ENCODE results near the gene CGB5.
"Not testable (repeated sequence)": the region's sequence is repeated elsewhere in the genome, so short reads cannot be mapped to it uniquely, and the experiment has no call there.

Gene CGB5

DNA sequence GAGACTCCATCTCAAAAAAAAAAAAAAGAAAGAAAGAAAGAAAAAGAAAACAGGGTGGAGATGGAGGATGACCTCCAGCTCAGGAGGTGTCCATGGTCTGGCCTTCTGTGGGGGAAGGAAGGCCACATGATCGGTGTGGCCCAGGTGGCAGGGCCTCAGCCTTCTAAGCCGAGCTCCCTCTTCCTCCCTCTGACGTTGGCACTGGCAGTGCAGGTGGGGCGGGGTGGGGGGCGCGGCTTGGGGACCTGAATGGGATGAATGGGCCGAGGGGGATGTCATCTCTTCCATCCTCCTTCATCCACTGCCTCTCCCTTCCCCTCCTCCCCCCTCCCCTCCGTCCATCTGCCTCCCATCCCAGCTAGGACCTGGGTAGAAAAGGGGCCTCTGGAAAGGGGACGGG, 3.9 kb upstream of the CGB5 start:
- TF ChIP-seq, protein P1, sequence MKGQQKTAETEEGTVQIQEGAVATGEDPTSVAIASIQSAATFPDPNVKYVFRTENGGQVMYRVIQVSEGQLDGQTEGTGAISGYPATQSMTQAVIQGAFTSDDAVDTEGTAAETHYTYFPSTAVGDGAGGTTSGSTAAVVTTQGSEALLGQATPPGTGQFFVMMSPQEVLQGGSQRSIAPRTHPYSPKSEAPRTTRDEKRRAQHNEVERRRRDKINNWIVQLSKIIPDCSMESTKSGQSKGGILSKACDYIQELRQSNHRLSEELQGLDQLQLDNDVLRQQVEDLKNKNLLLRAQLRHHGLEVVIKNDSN (IDR thresholded peaks at IDR 0.05): 0 out of 2 replicates have a peak, but pooled peaks have one; percentile 16

- TF ChIP-seq TAF1 (IDR thresholded peaks at IDR 0.05; ENCODE audit: low read depth) (no peak), EP300 (IDR thresholded peaks at IDR 0.05; ENCODE audit: borderline replicate concordance) (peak; percentile 39; the same call in 1 of the 2 replicates), RAD21 (IDR thresholded peaks at IDR 0.05; ENCODE audit: low read depth) (no peak), TCF12 (IDR thresholded peaks at IDR 0.05; ENCODE audit: low read depth) (peak; percentile 69), ZBTB7A (IDR thresholded peaks at IDR 0.05; ENCODE audit: low read depth) (peak; percentile 56; the same call in 1 of the 2 replicates), CREB1 (IDR thresholded peaks at IDR 0.05; ENCODE audit: low read depth) (no peak), CEBPB (IDR thresholded peaks at IDR 0.05) (no peak), EGR1 (IDR thresholded peaks at IDR 0.05) (no peak), NFIC (IDR thresholded peaks at IDR 0.05) (0 out of 2 replicates have a peak, but pooled peaks have one; percentile 26), REST (IDR thresholded peaks at IDR 0.05; ENCODE audit: low read depth) (no peak), TEAD4 (IDR thresholded peaks at IDR 0.05) (peak; percentile 16; the same call in 1 of the 2 replicates), FOXM1 (IDR thresholded peaks at IDR 0.05; ENCODE audit: borderline replicate concordance, low read depth) (no peak), YY1 (IDR thresholded peaks at IDR 0.05; ENCODE audit: low read depth) (no peak)
- TF ChIP-seq, protein P1 (IDR thresholded peaks at IDR 0.05): no peak
- TF ChIP-seq, protein P2, sequence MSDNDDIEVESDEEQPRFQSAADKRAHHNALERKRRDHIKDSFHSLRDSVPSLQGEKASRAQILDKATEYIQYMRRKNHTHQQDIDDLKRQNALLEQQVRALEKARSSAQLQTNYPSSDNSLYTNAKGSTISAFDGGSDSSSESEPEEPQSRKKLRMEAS (IDR thresholded peaks at IDR 0.05): peak; percentile 28; the same call in 1 of the 2 replicates
These were observed 1.5 kb upstream of the CGB5 start for GRCh38 chr19:49042177-49042576.

- not testable (repeated sequence) for TF ChIP-seq CEBPB (IDR thresholded peaks at IDR 0.05); CREB1 (IDR thresholded peaks at IDR 0.05; ENCODE audit: low read depth)
- TF ChIP-seq, protein P2 (IDR thresholded peaks at IDR 0.05): not testable (repeated sequence)
These were observed 5.4 kb downstream of the CGB5 start, which contains the start of gene CGB8 for GRCh38 chr19:49049011-49049410. CGB8 (minus strand) TSS chr19:49049111; CDS start chr19:49048739, 372 bp downstream.

- no peak for TF ChIP-seq TCF12 (IDR thresholded peaks at IDR 0.05; ENCODE audit: low read depth)
- peak; percentile 59 for TF ChIP-seq EGR1 (IDR thresholded peaks at IDR 0.05)
These were observed 12.7 kb downstream of the CGB5 start for GRCh38 chr19:49056101-49056901.

DNA sequence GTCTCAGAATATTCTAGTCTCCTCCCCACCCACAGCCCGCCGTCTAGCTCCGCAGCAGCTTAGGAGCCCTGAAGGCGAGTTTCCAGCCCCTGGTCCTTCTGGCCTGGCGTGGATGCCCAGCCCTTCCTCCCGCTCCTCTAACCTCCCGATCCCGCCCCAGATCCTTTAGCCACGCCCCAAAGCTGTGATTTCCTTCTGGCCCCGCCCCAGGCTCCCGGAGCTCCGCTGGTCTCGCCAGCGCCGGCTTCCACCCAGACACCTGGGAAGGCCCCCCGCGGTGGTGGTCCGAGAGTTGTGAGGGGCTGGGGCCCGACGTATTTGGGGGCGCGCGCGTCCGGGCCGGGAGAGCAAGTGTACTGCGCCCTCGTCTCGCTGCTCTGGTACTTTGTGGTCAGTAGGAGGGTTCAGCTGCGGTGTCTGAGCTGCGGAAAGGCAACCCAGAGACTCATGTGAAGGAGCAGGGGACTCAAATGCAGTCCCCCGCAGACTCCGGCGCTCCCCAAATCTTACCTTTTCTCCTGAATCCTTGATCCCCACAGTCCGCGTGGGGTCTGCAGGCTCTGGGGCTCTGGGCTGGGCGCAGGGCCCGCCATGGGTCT, 14.1 kb downstream of the CGB5 start, which contains the start of gene CGB7:
Gene CGB7, minus strand, starts transcription at position 114 of the 599 bp plus-strand sequence. CDS start 2,374 bp downstream, outside the sequence.
- TF ChIP-seq ZBTB7A (IDR thresholded peaks at IDR 0.05; ENCODE audit: low read depth) (peak; percentile 66; the same call in 1 of the 2 replicates), EGR1 (IDR thresholded peaks at IDR 0.05) (no peak)

- TF ChIP-seq TAF1 (IDR thresholded peaks at IDR 0.05; ENCODE audit: low read depth): no peak
- no peak for TF ChIP-seq FOXM1 (IDR thresholded peaks at IDR 0.05; ENCODE audit: borderline replicate concordance, low read depth)
- no peak for TF ChIP-seq EP300 (IDR thresholded peaks at IDR 0.05; ENCODE audit: borderline replicate concordance)
- TF ChIP-seq, protein P1 (IDR thresholded peaks at IDR 0.05): no peak
- TF ChIP-seq TCF12 (IDR thresholded peaks at IDR 0.05; ENCODE audit: low read depth): no peak
These were observed 14.9 kb downstream of the CGB5 start for GRCh38 chr19:49058562-49058961.

DNA sequence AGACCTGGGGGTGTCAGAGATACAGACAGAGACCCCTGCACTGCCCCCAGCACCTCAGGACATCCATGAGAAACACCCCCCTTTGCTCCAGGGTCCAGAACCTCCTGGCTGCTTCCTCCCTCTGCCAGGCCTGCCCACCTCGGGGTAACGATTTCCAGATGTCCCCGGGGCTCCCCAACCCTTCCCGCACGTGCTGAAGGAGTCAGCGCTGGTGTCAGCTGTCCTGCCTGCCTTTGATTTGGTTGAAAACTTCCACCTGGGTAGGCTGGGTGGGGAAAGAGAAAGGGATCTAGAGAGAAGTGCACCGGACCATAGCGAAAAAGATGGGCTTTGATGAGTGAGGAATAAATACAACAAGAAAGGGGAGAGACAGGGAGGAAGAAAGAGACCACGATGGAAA, 15.4 kb downstream of the CGB5 start:
- TF ChIP-seq YY1 (IDR thresholded peaks at IDR 0.05; ENCODE audit: low read depth): no peak
- no peak for TF ChIP-seq TCF12 (IDR thresholded peaks at IDR 0.05; ENCODE audit: low read depth)
- no peak for TF ChIP-seq CEBPB (IDR thresholded peaks at IDR 0.05)
- TF ChIP-seq ZBTB7A (IDR thresholded peaks at IDR 0.05; ENCODE audit: low read depth): no peak
- TF ChIP-seq, protein P1 (IDR thresholded peaks at IDR 0.05): no peak
- no peak for TF ChIP-seq EP300 (IDR thresholded peaks at IDR 0.05; ENCODE audit: borderline replicate concordance)
- no peak for TF ChIP-seq EGR1 (IDR thresholded peaks at IDR 0.05)
- TF ChIP-seq TEAD4 (IDR thresholded peaks at IDR 0.05): no peak
- no peak for TF ChIP-seq FOXM1 (IDR thresholded peaks at IDR 0.05; ENCODE audit: borderline replicate concordance, low read depth)
- no peak for TF ChIP-seq TAF1 (IDR thresholded peaks at IDR 0.05; ENCODE audit: low read depth)
- no peak for TF ChIP-seq CREB1 (IDR thresholded peaks at IDR 0.05; ENCODE audit: low read depth)
- TF ChIP-seq NFIC (IDR thresholded peaks at IDR 0.05): no peak
- TF ChIP-seq RAD21 (IDR thresholded peaks at IDR 0.05; ENCODE audit: low read depth): no peak
- no peak for TF ChIP-seq REST (IDR thresholded peaks at IDR 0.05; ENCODE audit: low read depth)
